IgD-negative memory B cell (primary cell): ENCODE results near the gene RCE1. TPM values are rescaled to one million over a fixed set of nuclear protein-coding genes. Genes with fewer than 3 reads are reported as not detected.

Source experiments
- H3K27ac Mint-ChIP-seq, 3 donors: one replicate each; pipeline ENCODE4 v1.8.0; 2020 to 2022; ENCODE audit warnings: mild to moderate bottlenecking in 3 of 3, mixed read lengths in 3 of 3, moderate library complexity in 1 of 3
- H3K27me3 Mint-ChIP-seq: one replicate; pipeline ENCODE4 v1.8.0; 2021; ENCODE audit warnings: mixed read lengths
- H3K36me3 Mint-ChIP-seq: one replicate; pipeline ENCODE4 v1.8.0; 2020; ENCODE audit warnings: mild to moderate bottlenecking, mixed read lengths
- H3K4me1 Mint-ChIP-seq, 3 donors: one replicate each; pipeline ENCODE4 v1.8.0; 2020 to 2022; ENCODE audit warnings: mixed read lengths in 3 of 3, mild to moderate bottlenecking in 1 of 3
- H3K4me3 Mint-ChIP-seq, 4 donors: one replicate each; pipeline ENCODE4 v1.8.0; 2020 to 2022; ENCODE audit warnings: mild to moderate bottlenecking in 4 of 4, mixed read lengths in 4 of 4, moderate library complexity in 3 of 4
- H3K9me3 Mint-ChIP-seq, 3 donors: one replicate each; pipeline ENCODE4 v1.8.0; 2020 to 2021; ENCODE audit warnings: mixed read lengths in 3 of 3, mild to moderate bottlenecking in 1 of 3
- polyA plus RNA-seq: library from polyadenylated mRNA; unstranded; fragments of 300-500 nt; fragmentation: Illumina TruSeq; gene quantifications from one replicate; pipeline ENCODE4 v1.2.3, GENCODE V29; 2021

RCE1 gene
- polyA plus RNA-seq, 1 donor from 2014 or later = 24.9 TPM

DNA sequence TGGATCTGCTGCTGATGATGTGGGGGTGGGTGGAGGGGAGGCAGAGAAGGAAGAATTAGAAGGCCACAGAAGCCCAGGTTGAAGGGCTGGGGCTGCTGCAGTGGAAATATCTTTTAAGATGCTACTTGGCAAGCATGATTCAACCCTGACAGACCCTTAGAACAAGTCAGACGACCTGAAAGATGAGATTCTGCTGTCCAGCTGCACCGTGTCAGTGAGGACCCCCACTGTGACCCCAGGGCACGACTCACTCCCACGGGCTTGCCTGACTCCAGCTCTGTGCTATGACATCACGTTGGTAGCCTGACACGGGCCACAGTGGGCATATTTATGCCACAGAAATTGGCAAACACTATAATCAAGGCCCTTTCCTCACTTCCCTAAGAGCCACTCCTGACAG is 49.7 kb downstream of the RCE1 start:
- peaks cover 2% of the 10 kb centered on the region for H3K36me3 Mint-ChIP-seq
- H3K9me3 Mint-ChIP-seq = peaks cover 0 to 2% (median 0%) of the 10 kb centered on the region in 3 donors
- H3K27ac Mint-ChIP-seq = no peak overlapping the region
- peaks cover 16% of the 10 kb centered on the region for H3K27me3 Mint-ChIP-seq
- peaks cover 0 to 3% (median 0%) of the 10 kb centered on the region in 3 donors for H3K4me1 Mint-ChIP-seq
- H3K4me3 Mint-ChIP-seq = no peak overlapping the region

- Mint-ChIP-seq H3K4me3 (no peak overlapping the region), H3K27ac (no peak overlapping the region), H3K27me3 (peaks cover 16% of the 10 kb centered on the region), H3K9me3 (peaks cover 0 to 2% (median 0%) of the 10 kb centered on the region in 3 donors), H3K4me1 (peaks cover 0 to 3% (median 1%) of the 10 kb centered on the region in 3 donors), H3K36me3 (no peaks in the 10 kb centered on the region)
These were observed 50.9 kb downstream of the RCE1 start for GRCh38 chr11:66894141-66894540.

Other genes starting within 250 kb of the RCE1 start
- gene RBM14, start 226.8 kb upstream of the RCE1 start, polyA plus RNA-seq = 80.5 TPM
- 189 TPM for gene RBM4, start 204.7 kb upstream of the RCE1 start, polyA plus RNA-seq
- 22.9 TPM for gene RBM4B, start 165.6 kb upstream of the RCE1 start, polyA plus RNA-seq
- not detected for gene SPTBN2, start 114.2 kb upstream of the RCE1 start, polyA plus RNA-seq
- gene LRFN4, start 13.6 kb downstream of the RCE1 start, polyA plus RNA-seq = 2.2 TPM
- 1.3 TPM for gene PC, start 114.9 kb downstream of the RCE1 start, polyA plus RNA-seq
- not detected for gene C11orf86, start 131.9 kb downstream of the RCE1 start, polyA plus RNA-seq
- gene SYT12, start 179.7 kb downstream of the RCE1 start, polyA plus RNA-seq = not detected
- 0.54 TPM for gene RHOD, start 213.4 kb downstream of the RCE1 start, polyA plus RNA-seq